GM19397 (cell line): ENCODE data around the gene LRRC59.

ENCODE experiments used
- ATAC-seq: cut with Tn5 transposase; IDR thresholded peaks from one replicate; pipeline ENCODE4 v1.9.1; 2021; ENCODE audit warnings: mild to moderate bottlenecking, moderate library complexity; ENCODE audit not compliant: unreplicated experiment

LRRC59 gene

GRCh38 chr17:50363217-50364060, 33.9 kb downstream of the LRRC59 start:
- no peak for ATAC-seq

GRCh38 chr17:50362661-50363060, 34.7 kb downstream of the LRRC59 start:
- ATAC-seq, result no peak

DNA sequence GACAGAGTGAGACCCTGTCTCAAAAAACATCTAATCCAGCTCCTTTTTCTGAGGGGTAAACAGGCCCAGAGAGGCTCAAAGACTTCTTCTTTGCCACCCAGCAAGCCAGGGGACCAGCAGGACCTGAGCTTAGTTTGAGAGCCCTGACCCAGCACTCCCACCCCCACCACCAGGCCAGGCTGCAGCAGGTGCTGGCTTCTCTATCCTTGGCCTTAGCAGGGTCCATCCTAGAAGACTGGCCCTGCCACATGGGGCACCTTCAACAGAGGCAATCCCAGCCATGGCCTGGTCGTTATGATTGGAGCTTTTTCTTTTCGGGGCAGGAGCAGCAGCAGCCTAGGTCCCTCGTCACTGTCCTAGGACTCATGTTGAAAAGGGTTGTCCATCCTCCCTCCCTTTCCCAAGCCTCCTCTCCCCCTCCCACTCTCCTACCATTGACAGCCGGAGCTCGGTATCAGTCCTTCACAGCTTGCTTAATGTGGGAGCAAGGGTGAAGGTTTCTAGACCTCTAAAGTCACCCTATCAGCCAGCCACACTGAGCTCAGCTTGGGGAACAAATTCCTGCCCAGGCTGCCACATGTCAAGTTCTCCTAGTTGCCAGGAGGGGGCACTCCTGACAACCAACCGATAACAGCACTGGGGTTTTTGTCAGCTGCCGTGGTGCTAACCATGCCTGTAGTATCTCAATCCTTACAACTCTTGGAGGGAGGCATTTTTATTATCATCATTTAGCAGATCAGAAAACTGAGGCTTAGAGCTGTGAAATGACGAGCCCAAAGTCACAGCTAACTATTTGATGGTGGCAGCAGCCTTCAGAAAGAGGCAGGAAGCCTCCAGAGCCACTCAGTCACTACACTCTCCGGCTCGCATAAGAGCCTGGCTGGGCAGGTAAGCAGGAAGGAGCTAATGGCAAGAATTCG, 35.5 kb downstream of the LRRC59 start:
- ATAC-seq, result no peak

GRCh38 chr17:50360486-50361115, 36.7 kb downstream of the LRRC59 start:
- no peak for ATAC-seq

DNA sequence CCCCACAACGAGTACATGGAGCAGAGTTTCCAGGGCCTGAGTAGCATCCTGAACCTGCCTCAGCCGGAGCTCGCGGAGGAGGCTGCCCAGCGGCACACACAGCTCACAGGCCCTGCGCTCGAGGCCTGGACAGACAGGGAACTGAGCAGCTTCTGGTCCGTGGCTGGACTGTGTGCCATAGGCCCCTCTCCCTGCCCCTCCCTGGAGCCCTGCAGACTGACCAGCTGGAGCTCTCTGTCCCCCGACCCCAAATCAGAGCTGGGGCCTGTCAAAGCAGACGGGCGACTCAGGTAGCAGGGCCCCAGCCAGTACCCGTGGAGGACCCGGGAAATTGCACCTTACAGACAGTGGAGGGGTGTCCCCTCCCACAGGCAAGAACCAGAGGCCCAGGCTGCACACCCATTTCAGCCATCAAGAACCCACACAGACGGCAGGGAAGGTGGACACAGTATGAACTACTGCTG, 37.3 kb downstream of the LRRC59 start:
- ATAC-seq, result no peak

GRCh38 chr17:50359005-50359699, 38.2 kb downstream of the LRRC59 start:
- ATAC-seq, result no peak

DNA sequence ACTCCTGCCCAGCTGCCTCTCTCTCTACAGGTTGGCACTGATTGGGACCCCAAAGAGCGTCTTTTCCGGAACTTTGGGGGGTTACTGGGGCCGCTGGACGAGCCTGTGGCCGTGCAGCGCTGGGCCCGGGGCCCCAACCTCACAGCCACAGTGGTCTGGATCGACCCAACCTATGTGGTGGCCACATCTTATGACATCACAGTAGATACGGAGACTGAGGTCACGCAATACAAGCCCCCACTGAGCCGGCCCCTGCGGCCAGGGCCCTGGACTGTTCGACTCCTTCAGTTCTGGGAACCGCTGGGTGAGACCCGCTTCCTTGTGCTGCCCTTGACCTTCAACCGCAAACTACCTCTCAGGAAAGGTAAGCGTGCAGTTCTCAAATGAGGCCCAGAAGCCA, 39.1 kb downstream of the LRRC59 start:
- no peak for ATAC-seq

DNA sequence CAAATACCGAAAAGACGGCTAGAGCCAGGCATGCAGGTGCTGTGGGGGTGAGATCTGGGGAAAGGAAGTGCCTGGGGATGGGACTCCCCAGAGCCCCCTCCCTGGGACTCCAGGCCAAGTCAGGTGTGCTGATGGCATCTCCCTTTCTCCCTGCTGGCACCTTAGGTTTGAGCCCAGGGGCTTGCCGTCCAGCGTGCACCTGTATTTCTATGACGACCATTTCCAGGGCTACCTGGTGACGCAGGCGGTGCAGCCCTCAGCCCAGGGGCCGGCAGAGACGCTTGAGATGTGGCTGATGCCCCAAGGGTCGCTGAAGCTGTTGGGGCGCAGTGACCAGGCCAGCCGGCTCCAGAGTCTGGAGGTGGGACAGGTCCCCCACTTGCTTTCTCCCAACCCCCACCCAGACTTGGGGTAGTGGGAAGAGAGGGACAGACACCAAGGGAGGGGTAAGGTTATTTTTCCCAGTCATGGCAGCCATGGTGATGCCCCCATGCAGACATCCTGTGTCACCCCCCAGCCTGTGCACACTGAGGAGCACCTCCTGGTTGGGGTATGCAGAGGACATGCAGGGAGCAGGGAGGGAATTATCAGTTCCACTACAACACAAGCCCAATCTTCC, 40.3 kb downstream of the LRRC59 start:
- no peak for ATAC-seq

DNA sequence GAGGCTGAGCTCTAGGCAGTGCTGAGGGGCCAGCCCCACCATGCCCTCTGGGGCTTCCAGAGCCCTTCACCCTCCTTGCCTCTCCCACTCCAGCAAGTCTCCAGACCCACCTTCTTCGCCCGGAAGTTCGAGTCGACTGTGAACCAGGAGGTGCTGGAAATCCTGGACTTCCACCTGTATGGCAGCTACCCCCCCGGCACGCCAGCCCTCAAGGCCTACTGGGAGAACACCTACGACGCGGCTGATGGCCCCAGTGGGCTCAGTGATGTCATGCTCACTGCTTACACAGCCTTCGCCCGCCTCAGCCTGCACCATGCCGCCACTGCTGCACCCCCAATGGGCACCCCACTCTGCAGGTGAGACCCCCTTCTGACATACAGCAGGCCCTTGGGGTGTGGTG, 40.9 kb downstream of the LRRC59 start:
- no peak for ATAC-seq

DNA sequence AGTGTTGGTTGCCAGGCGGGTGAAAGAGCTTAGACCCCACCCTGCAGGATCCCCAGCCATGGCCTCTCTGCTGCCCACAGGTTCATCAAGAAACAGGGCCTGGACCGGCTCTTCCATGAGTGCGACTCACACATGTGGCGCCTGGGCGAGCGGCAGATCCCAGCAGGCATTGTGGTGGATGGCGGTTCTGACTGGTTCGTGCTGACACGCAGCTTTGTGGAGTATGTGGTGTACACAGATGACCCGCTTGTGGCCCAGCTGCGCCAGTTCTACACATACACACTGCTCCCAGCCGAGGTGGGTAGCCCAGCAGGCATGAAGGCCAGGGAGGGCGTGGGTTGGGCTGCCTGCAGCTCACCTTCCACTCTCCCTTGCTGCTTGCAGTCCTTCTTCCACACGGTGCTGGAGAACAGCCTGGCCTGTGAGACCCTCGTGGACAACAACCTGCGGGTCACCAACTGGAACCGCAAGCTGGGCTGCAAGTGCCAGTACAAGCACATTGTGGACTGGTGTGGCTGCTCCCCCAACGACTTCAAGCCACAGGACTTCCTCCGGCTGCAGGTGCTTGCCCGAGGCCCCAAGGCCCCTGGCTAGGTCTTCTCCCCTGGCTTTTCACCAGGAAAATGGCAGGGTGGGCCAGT, 41.5 kb downstream of the LRRC59 start:
- no peak for ATAC-seq

- ATAC-seq, result no peak
Observed at GRCh38 chr17:50355336-50355700, 42.0 kb downstream of the LRRC59 start.

DNA sequence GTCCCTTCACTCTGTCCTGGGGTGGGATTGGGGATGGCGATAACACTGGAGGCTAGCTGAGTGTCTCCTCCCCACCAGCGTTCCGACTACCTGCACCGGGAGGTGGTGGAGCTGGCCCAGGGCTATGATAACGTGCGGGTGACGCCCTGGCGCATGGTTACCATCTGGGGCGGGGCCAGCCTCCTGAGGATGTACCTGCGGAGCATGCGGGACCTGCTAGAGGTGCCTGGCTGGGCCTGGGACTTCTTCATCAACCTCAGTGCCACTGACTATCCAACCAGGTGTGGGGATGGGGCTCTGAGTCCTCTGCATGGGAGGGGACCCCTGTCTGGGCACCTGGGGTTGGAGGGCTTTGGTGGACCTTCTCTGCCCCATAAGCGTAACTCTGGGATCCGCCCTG, 42.5 kb downstream of the LRRC59 start:
- ATAC-seq, result no peak

DNA sequence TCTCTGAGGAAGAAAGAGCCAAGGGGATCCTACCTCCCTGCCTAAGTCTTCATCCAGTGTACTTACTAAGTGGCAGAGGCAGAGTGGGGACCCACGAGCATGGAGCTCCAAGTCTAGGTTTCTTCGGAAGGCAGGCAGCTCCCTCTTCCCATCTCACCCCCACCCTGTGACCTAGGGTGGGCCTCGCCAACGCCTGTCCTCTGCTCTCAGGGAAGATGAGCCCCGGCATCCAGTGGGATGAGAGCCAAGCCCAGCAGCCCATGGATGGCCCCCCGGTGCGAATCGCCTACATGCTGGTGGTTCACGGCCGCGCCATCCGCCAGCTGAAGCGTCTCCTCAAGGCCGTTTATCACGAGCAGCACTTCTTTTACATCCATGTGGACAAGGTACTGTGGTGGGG, 43.1 kb downstream of the LRRC59 start:
- ATAC-seq, result no peak

DNA sequence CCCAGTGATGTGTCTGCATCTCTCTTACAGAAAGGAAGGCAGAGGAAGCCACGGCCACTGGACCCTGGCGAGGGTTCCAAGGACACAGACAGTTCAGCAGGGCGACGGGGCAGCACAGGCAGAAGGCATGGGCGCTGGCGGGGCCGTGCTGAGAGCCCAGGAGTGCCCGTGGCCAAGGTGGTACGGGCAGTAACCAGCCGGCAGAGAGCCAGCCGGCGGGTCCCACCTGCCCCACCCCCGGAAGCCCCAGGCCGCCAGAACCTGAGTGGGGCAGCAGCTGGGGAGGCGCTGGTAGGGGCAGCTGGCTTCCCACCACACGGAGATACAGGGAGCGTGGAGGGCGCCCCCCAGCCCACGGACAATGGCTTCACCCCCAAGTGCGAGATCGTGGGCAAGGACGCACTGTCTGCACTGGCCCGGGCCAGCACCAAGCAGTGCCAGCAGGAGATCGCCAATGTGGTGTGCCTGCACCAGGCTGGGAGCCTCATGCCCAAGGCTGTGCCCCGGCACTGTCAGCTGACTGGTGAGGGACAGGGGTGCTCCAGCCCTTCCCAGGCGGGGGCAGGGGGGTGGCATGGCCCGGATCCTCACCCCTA, 43.6 kb downstream of the LRRC59 start:
- ATAC-seq, result no peak

GRCh38 chr17:50352693-50353599, 44.4 kb downstream of the LRRC59 start:
- no peak for ATAC-seq

- no peak for ATAC-seq
Observed at GRCh38 chr17:50352072-50352692, 45.1 kb downstream of the LRRC59 start.

GRCh38 chr17:50350733-50351132, 46.6 kb downstream of the LRRC59 start:
- no peak for ATAC-seq

DNA sequence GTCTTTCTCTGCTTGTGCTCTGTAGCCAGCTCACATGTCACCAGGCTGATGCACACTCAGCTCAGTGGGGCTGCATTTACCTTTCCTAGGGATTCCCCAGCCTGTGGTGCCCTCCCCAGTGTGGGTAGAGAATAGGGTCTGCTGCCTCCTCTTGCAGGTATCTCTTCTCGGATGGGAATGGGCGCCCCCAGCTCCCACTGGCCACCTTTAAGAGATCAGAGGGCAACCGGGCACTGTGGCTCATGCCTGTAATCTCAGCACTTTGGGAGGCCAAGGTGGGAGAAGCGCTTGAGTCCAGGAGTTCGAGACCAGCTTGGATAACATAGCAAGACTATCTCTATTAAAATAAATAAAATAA, 48.1 kb downstream of the LRRC59 start:
- ATAC-seq, result no peak
